ENCODE data around the gene GPRIN1.

The GPRIN1 gene

GRCh38 chr5:176609724-176610434 is at the start of gene GPRIN1:
Gene GPRIN1 (minus strand): TSS chr5:176610156. CDS start chr5:176599834, 10,322 bp downstream.
- in situ Hi-C loops (cut with MboI; ENCODE audit: low sequenced_read_pairs) = no loop called here

DNA sequence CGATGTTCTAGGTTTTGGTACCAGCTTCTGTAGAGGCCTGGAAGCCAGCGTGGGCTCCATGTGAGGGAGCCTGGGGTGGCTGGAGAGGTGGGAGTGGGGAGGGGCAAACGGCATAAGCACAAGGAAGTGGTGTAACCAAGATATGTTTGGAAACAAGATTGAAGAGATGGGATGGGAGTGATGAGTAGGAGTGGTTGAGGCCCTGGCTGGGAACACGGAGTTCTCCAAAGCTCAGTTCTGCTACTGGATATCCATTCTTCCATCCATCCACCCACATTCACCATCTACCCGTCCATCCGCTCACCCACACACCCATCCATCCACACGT is 49.5 kb upstream of the GPRIN1 start:
- in situ Hi-C loops (cut with MboI; ENCODE audit: low sequenced_read_pairs) = loop anchor here (25.0 kb wide), 2 partner anchors 303 to 453 kb away; no protein-coding TSS in a partner anchor

DNA sequence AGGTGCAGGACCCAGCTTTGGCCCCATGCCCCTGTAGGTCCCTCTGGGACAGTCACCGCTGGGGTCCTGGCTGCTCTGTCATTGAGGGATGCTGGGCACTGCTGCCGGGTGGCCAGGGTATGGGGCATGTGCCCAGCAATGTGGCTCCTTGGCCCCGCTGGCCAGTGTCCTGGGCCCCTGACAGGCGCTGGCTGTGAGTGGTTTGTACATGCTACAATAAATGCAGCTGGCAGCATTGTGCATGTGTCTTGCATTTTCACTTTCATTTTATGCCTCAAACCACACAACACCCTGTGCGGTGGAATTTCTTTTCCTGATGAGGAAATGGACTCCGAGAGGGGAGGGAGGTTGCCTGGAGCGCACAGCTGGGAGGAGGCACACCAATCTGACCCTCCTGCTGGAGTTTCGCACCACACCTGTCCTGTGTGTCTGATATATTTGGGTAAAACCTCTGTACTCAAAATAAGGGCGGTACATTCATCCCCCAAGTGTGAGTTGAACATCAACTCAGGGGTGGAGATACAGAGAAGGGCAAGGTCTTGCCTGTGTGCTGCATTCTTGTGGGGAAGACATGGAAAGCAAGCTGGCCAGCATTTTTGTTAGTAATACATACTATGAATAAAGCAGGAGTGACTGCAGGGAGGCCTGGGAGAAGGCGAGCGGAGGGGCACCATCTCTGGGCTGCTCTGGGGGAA is 49.0 kb upstream of the GPRIN1 start:
- in situ Hi-C loops (cut with MboI; ENCODE audit: low sequenced_read_pairs) = loop anchor here (25.0 kb wide), 2 partner anchors 303 to 453 kb away; no protein-coding TSS in a partner anchor

DNA sequence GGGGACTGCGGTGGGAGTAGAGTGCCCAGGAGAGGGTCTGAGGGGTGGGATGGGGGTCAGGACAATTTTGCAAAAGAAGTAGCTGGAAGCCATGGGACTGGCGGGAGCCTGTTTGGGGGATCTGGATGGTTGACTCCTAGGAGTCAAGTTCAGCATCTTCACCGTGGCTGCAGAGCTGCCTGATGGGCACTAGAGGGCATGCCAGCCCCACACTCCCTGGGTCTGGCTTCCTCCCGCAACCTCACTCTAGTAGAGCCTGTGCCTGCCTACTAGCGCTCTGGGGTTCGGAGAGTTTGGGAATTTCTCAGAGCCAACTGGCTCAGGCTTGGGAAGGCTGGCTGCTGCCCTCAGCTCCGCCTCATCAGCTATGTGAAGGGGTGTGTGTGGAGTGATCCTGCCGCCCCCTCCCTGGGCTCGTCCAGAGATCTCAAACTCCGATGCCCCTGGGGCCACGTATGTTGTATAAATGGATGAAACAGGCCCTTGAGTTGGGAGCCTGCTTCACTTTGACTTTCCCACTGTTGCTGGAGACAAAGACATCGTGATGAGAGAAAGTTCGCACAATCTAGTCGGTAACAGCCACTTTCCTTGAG is 48.1 kb upstream of the GPRIN1 start:
- in situ Hi-C loops (cut with MboI; ENCODE audit: low sequenced_read_pairs) = loop anchor here (25.0 kb wide), 2 partner anchors 304 to 454 kb away; no protein-coding TSS in a partner anchor

DNA sequence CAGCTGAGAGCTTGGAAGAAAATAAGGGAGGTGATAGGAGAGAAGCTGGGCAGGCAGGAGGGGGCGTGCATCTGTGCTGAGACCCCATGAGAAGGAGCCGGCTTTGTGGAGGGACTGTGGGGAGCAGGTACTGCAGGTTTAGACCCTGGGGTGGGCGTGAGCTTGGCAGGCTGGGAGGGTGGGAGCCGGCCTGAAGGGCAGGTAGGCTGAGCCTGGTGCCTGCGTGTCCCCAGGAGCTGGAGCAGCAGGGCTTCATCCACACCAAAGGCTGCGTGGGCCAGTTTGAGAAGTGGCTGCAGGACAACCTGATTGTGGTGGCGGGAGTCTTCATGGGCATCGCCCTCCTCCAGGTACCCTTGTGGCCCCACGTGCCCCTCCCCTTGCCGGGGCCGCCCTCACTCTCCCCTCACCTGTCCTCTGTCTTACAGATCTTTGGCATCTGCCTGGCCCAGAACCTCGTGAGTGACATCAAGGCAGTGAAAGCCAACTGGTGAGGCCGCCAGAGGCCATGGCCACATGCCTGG is 46.6 kb upstream of the GPRIN1 start:
- in situ Hi-C loops (cut with MboI; ENCODE audit: low sequenced_read_pairs) = loop anchor here (25.0 kb wide), 2 partner anchors 306 to 456 kb away; no protein-coding TSS in a partner anchor

GRCh38 chr5:176654856-176655255 is 44.9 kb upstream of the GPRIN1 start:
- in situ Hi-C loops (cut with MboI; ENCODE audit: low sequenced_read_pairs) = loop anchor here (25.0 kb wide), 2 partner anchors 307 to 457 kb away; no protein-coding TSS in a partner anchor

DNA sequence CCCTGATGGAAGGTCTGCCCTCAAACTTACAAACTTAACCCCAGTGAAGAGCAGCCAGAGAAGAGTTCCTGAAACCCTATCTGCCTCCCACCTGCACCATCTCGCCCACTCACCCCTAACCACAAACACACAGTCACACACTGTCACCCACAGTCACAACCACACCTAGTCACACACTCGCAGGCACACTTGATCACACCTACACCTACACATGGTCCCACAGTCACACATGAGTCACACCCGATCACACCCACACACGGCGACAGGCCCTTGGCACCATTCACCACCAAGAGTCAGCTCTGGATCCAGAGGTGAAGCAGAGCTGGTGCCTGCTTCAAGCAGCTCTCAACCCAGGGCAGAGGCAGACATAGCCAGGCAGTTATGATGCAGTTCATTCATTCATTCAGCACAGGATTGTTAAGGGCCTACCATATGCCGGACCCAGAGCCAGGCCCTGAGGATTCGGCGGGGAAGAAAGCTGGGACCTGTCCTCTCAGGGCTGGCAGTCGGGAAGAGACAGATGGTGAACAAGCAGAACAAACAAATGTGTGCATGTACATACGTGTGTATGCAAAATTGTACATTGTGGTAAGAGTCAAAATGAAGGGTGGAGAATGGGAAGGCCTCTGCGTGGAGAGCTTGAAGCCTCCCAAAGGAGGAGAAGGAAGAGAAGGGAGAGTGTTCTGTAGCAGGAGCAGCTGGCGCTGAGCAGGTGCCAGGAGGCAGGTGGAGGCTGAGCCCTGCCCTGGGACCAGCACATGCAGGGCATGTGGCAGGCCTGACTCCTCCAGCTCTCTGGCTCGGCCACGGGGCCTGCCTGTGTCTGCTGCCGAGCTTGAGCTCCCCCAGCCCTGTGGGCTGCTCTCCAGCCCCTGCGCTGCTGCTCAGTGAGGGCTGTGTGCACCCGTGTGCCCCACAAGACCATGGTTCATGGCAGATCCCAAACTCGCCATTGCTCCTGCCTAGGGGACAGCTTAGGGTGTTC is 43.7 kb upstream of the GPRIN1 start:
- in situ Hi-C loops (cut with MboI; ENCODE audit: low sequenced_read_pairs) = loop anchor here (25.0 kb wide), 2 partner anchors 309 to 459 kb away; no protein-coding TSS in a partner anchor

DNA sequence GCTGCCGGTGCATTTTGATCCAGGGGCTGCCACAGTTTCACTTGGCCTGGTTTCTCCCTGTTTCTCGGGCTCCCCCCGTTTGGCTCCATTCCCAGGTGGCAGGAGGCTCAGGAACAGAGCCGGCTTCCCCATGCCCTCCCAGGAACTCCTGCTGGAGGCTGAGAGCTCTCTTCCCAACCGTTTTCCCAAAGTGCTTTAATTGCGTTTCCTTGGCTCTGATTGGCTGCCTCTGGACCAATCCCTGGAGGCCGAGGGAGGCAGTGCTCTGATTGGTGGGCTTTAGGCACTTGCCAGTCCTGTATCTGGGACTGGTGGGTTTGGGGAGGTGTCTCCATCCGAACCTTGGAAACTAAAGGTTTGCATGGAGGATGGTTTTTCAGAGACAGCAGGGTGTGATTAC is 42.2 kb upstream of the GPRIN1 start:
- in situ Hi-C loops (cut with MboI; ENCODE audit: low sequenced_read_pairs) = loop anchor here (25.0 kb wide), 2 partner anchors 310 to 460 kb away; no protein-coding TSS in a partner anchor

GRCh38 chr5:176651472-176651980 is 41.6 kb upstream of the GPRIN1 start:
- in situ Hi-C loops (cut with MboI; ENCODE audit: low sequenced_read_pairs) = loop anchor here (25.0 kb wide), 2 partner anchors 311 to 461 kb away; no protein-coding TSS in a partner anchor

DNA sequence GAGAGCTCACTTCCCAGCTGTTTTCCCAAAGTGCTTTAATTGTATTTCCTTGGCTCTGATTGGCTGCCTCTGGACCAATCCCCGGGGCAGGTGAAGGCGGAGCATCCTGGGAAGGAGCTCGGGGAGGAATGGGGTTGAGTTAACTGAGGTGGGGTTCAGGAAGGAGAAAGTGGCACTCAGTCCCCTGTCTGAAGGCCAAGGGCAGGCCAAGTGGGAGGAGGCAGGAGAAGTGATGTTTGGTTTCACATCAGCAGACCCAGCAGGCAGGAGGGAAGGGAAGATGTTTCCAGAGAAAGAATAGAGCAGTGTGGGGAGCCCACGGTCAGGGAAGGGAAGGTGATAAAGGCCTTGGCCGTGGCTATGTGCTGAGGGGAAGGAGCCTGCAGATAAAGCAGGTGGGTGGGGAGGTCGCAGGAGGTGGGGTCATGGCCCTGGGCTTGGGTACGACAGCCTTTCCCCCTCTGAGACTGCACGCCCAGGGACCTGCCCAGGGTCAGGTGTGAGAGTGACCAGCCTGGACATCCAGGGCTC is 40.5 kb upstream of the GPRIN1 start:
- in situ Hi-C loops (cut with MboI; ENCODE audit: low sequenced_read_pairs) = loop anchor here (25.0 kb wide), 2 partner anchors 312 to 462 kb away; no protein-coding TSS in a partner anchor

DNA sequence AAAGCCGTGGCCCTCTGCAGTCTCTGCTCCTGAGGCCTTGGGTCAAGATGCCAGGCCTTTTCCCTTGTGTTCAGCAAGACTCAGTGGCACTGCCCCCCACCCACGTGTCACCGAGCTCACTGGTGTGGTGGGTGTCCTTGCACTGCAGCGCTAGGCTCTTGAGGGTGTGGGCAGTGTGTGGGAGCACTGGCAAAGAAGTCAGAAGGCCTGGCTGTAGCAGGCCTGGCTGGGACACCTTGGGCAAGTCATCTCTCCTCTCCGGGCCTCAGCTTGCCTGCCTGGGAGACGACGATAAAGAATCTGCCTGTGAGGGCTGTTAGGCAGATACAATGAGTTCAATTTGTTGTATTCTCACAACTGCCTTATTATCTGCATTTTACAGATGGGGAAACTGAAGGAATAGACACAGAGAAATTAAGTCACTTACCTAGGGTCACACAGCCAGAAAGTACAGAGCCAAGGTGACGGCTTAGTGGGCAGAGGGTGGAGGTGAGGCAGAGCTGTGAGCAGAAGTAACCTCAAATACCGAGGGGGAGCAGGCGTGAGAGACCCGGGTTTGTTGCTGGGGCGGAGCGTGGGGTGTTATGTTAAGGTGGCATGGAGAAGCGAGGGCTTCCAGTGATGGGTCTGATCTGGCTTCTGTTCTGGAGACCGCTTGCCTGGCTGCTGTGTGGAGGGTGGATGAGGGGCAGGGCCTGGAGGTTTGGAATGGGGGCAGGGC is 38.7 kb upstream of the GPRIN1 start:
- in situ Hi-C loops (cut with MboI; ENCODE audit: low sequenced_read_pairs) = no loop called here

DNA sequence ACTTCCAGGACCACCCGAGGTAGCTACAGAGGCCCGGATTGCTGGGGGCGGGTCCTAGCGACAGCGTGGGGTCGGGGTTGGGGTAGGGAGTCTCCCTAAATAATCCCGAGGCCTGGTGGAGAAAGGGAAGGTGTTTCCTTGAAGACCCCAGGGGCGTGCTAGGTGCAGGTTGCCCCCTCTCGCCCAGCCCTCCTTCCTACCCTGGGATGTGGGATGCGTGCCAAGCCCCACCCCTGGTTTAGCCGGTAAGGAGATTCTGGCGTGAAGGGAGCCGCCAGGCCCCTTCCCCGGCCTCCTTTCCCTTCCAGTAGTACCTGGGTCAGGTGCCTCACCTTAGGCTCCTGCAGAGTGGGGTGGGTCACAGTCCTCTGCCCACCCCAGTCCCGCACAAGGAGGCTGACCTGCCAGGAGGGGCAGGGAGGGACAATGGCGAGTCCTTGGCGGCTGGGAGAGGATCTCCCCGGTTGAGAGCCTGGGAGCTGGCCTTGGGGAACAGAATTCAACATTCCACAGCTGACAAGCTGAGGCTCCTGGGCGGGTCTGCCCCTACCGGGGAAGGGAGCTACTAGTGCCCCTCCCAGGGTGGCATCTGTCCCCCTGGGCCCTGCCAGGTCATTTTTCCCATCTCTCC is 38.0 kb upstream of the GPRIN1 start:
- in situ Hi-C loops (cut with MboI; ENCODE audit: low sequenced_read_pairs) = no loop called here

- in situ Hi-C loops (cut with MboI; ENCODE audit: low sequenced_read_pairs) = no loop called here
Observed at GRCh38 chr5:176647030-176647842, 37.3 kb upstream of the GPRIN1 start, which contains the start of gene TSPAN17. Gene TSPAN17 (plus strand): TSS chr5:176647484. CDS start chr5:176647616, 132 bp downstream.

- in situ Hi-C loops (cut with MboI; ENCODE audit: low sequenced_read_pairs) = no loop called here
Observed at GRCh38 chr5:176646707-176647029, 36.7 kb upstream of the GPRIN1 start.

DNA sequence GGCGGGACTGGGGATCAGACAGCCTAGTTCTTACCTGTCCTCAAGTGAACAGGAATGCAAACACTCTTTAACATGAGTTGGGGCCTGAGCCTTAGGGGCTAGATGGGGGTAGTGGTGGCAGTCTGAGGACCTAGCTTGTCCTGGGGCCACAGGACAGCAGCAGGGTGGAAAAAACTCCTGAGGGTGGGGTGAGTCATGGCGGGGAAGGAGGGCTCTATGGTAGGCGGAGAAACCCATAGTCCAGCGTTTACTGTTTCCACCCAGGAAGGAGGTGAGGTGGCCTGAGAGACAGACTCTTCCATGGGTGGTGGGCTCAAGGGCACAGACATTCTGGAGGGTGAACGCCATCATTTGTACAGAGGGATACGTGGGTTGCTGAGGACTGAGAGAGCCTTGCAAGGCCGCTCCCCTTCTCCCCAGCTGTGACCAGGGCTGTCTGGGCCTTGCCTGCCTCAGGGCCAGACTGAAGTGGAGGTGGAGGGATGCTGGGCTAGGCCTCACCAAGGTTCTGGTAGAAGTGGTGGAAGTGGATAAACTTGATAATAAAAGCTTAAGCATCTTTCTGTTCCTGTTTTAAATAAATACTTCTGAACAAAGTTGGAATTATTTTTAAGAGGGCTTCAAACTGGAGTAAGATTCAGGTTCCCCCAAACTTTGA is 36.2 kb upstream of the GPRIN1 start:
- in situ Hi-C loops (cut with MboI; ENCODE audit: low sequenced_read_pairs) = no loop called here

- in situ Hi-C loops (cut with MboI; ENCODE audit: low sequenced_read_pairs) = no loop called here
Observed at GRCh38 chr5:176644878-176645670, 35.1 kb upstream of the GPRIN1 start.
